ENCODE measurements around the gene PCDHGB1.
A peak's percentile ranks its signal among the peaks of the same experiment; 100 is the strongest.
"Not testable (repeated sequence)": the region's sequence is repeated elsewhere in the genome, so short reads cannot be mapped to it uniquely, and the experiment has no call there.

The PCDHGB1 gene

DNA sequence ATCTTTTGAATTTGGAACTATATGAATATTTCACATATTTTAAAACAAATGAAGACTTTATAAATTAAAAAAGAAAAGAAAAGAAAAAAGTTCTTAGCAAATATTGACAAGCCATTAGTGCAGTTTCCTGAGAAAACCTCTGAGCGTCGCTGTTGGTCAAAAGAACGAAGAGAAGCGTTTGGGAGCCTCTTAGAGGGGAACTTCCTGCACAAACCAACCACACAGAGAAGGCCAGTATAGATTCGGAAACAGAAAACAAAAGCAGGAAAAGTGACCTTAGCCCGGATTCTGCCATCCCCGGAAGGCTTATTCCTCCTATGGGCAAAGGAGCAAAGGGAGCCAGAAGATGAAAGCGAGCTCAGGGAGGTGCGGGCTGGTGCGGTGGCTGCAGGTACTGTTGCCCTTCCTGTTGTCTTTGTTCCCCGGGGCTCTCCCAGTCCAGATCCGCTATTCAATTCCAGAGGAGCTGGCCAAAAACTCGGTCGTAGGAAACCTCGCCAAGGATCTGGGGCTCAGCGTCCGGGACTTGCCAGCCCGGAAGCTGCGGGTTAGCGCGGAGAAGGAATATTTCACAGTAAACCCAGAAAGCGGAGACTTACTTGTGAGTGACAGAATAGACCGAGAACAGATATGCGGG, 10.0 kb downstream of the PCDHGB1 start, which contains the start of gene PCDHGB2:
TSS of gene PCDHGB2 (plus strand) at position 205 of the 637 bp plus-strand sequence. CDS start at position 347, 142 bp downstream.
- Mint-ChIP-seq H3K36me3 (ENCODE audit: low read depth) (peaks cover 6% of the 10 kb centered on the region), H3K27me3 (peaks cover 81% of the 10 kb centered on the region), H3K9me3 (peaks cover 69% of the 10 kb centered on the region), H3K4me1 (ENCODE audit: low read depth) (no peaks in the 10 kb centered on the region), H3K27ac (no peak within 1 kb of the TSS), H3K4me3 (peak within 1 kb of the TSS; percentile 48)
- intact Hi-C loops (cut with micrococcal nuclease), result no loop called here

- H3K4me3 Mint-ChIP-seq, result no peak overlapping the region
- intact Hi-C loops (cut with micrococcal nuclease), result no loop called here
- H3K9me3 Mint-ChIP-seq, result peaks cover 70% of the 10 kb centered on the region
- H3K4me1 Mint-ChIP-seq (ENCODE audit: low read depth), result no peaks in the 10 kb centered on the region
- peaks cover 81% of the 10 kb centered on the region for H3K27me3 Mint-ChIP-seq
- peaks cover 6% of the 10 kb centered on the region for H3K36me3 Mint-ChIP-seq (ENCODE audit: low read depth)
- no peak overlapping the region for H3K27ac Mint-ChIP-seq
Measured at GRCh38 chr5:141360685-141361084, 10.8 kb downstream of the PCDHGB1 start.

DNA sequence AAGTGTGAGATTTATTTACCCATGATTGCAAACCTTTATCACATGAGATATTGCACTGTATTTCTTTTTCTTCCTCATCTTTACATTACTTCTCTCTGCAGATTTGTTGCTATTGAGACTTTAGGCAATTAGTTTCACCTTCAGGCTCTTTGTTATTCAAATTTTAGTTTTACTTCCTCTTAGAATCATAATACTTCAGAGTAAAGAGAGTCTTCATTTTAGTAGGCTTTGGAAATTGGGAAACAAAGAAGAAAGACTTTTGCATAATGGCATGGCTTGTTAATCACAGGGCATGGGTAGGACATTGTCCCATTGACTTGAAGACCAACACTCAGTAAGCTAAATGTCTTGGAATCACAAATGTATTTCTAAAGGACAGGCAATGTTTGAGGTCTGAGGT, 12.8 kb downstream of the PCDHGB1 start:
- Mint-ChIP-seq H3K36me3 (ENCODE audit: low read depth) (peaks cover 6% of the 10 kb centered on the region), H3K27me3 (peaks cover 79% of the 10 kb centered on the region), H3K9me3 (peaks cover 67% of the 10 kb centered on the region), H3K4me1 (ENCODE audit: low read depth) (no peaks in the 10 kb centered on the region), H3K4me3 (no peak overlapping the region), H3K27ac (no peak overlapping the region)
- intact Hi-C loops (cut with micrococcal nuclease), result no loop called here

DNA sequence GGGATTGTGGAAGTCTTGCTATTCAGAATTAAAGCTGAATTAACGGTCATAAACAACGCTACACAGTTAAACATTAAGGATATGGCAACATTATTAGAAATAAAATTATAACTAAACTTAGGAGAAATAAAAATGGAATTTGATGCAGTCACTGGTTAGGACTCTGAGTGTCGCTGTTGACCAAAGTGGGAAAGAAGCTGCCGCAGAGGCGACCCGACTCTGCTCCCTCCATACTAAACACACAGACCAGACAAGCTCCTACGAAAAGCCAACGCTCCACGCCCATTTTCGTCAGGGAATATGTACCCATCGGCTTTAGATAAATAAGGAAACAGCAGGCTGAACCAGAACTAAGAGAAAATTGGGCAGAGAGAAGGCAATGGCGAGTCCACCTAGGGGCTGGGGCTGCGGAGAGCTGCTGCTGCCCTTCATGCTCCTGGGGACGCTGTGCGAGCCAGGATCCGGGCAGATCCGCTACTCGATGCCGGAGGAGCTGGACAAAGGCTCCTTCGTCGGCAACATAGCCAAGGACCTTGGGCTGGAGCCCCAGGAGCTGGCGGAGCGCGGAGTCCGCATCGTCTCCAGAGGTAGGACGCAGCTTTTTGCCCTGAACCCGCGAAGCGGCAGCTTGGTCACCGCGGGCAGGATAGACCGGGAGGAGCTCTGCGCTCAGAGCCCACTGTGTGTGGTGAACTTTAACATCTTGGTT, 14.2 kb downstream of the PCDHGB1 start, which contains the start of gene PCDHGA5:
TSS of gene PCDHGA5 (plus strand) at position 211 of the 709 bp plus-strand sequence. CDS start at position 380, 169 bp downstream.
- intact Hi-C loops (cut with micrococcal nuclease), result no loop called here
- Mint-ChIP-seq H3K36me3 (ENCODE audit: low read depth) (peaks cover 6% of the 10 kb centered on the region), H3K27ac (no peak within 1 kb of the TSS), H3K27me3 (peaks cover 76% of the 10 kb centered on the region), H3K4me1 (ENCODE audit: low read depth) (no peaks in the 10 kb centered on the region), H3K9me3 (peaks cover 67% of the 10 kb centered on the region), H3K4me3 (no peak within 1 kb of the TSS)

DNA sequence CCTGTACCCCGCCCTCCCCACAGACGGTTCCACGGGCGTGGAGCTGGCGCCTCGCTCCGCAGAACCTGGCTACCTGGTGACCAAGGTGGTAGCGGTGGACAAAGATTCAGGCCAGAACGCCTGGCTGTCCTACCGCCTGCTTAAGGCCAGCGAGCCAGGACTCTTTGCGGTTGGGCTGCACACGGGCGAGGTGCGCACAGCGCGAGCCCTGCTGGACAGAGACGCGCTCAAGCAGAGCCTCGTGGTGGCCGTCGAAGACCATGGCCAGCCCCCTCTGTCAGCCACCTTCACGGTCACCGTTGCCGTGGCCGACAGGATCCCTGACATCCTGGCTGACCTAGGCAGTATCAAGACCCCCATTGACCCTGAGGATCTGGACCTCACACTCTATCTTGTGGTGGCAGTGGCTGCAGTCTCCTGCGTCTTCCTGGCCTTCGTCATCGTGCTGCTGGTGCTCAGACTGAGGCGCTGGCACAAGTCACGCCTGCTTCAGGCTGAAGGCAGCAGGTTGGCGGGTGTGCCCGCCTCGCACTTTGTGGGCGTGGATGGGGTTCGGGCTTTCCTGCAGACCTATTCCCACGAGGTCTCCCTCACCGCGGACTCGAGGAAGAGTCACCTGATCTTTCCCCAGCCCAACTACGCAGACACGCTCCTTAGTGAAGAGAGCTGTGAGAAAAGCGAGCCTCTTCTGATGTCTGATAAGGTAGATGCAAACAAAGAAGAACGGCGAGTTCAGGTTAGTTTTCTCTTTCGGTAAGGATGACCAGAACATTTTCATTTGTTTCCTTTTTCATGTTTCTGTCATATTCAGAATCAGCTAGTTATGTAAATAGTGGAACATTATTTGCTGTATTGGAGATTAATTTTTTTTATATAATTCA, 16.4 kb downstream of the PCDHGB1 start:
- intact Hi-C loops (cut with micrococcal nuclease), result no loop called here
- Mint-ChIP-seq H3K4me1 (ENCODE audit: low read depth) (peaks cover 10% of the 10 kb centered on the region), H3K4me3 (no peak overlapping the region), H3K9me3 (peaks cover 63% of the 10 kb centered on the region), H3K27me3 (peaks cover 76% of the 10 kb centered on the region), H3K27ac (no peak overlapping the region), H3K36me3 (ENCODE audit: low read depth) (peaks cover 6% of the 10 kb centered on the region)

- Mint-ChIP-seq H3K4me1 (ENCODE audit: low read depth) (peaks cover 10% of the 10 kb centered on the region), H3K27me3 (peaks cover 71% of the 10 kb centered on the region), H3K27ac (peak within 1 kb of the TSS; percentile 54), H3K9me3 (peaks cover 65% of the 10 kb centered on the region), H3K36me3 (ENCODE audit: low read depth) (no peaks in the 10 kb centered on the region), H3K4me3 (peak within 1 kb of the TSS; percentile 75)
- intact Hi-C loops (cut with micrococcal nuclease), result no loop called here
Measured at GRCh38 chr5:141369994-141370848, 20.3 kb downstream of the PCDHGB1 start, which contains the start of gene PCDHGB3. Gene PCDHGB3 (plus strand): TSS chr5:141370242. CDS start chr5:141370395, 153 bp downstream.

- intact Hi-C loops (cut with micrococcal nuclease), result no loop called here
- Mint-ChIP-seq H3K9me3 (peaks cover 66% of the 10 kb centered on the region), H3K27ac (no peak overlapping the region), H3K27me3 (peaks cover 71% of the 10 kb centered on the region), H3K4me3 (no peak overlapping the region), H3K36me3 (ENCODE audit: low read depth) (peaks cover 5% of the 10 kb centered on the region), H3K4me1 (ENCODE audit: low read depth) (peaks cover 10% of the 10 kb centered on the region)
Measured at GRCh38 chr5:141371572-141372475, 21.9 kb downstream of the PCDHGB1 start.

- Mint-ChIP-seq H3K4me1 (ENCODE audit: low read depth) (peaks cover 10% of the 10 kb centered on the region), H3K9me3 (peaks cover 73% of the 10 kb centered on the region), H3K4me3 (no peak within 1 kb of the TSS), H3K27ac (no peak within 1 kb of the TSS), H3K27me3 (peaks cover 70% of the 10 kb centered on the region), H3K36me3 (ENCODE audit: low read depth) (peaks cover 5% of the 10 kb centered on the region)
- intact Hi-C loops (cut with micrococcal nuclease), result no loop called here
Measured at GRCh38 chr5:141373673-141374317, 23.9 kb downstream of the PCDHGB1 start, which contains the start of gene PCDHGA6. Gene PCDHGA6 (plus strand): TSS chr5:141373891. CDS start chr5:141374084, 193 bp downstream.

DNA sequence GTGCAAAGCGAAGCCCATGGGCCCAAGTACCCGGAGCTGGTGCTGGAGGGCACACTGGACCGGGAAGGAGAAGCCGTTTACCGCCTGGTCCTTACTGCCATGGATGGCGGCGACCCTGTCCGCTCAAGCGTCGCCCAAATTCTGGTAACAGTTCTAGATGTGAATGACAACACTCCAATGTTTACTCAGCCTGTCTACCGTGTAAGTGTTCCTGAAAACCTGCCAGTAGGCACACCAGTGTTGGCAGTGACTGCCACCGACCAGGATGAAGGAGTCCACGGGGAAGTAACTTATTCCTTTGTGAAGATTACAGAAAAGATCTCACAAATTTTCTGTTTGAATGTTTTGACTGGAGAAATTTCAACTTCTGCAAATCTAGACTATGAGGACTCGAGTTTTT, 24.7 kb downstream of the PCDHGB1 start:
- Mint-ChIP-seq H3K27me3 (peaks cover 66% of the 10 kb centered on the region), H3K9me3 (peaks cover 73% of the 10 kb centered on the region), H3K4me3 (no peak overlapping the region), H3K4me1 (ENCODE audit: low read depth) (peaks cover 10% of the 10 kb centered on the region), H3K27ac (no peak overlapping the region), H3K36me3 (ENCODE audit: low read depth) (peaks cover 5% of the 10 kb centered on the region)
- intact Hi-C loops (cut with micrococcal nuclease), result no loop called here

GRCh38 chr5:141375444-141376155, 25.7 kb downstream of the PCDHGB1 start:
- H3K27ac Mint-ChIP-seq; intact Hi-C loops (cut with micrococcal nuclease); H3K36me3 Mint-ChIP-seq (ENCODE audit: low read depth); H3K4me1 Mint-ChIP-seq (ENCODE audit: low read depth); H3K4me3 Mint-ChIP-seq: not testable (repeated sequence)
- Mint-ChIP-seq H3K9me3 (peaks cover 66% of the 10 kb centered on the region), H3K27me3 (peaks cover 63% of the 10 kb centered on the region)

- H3K36me3 Mint-ChIP-seq (ENCODE audit: low read depth), result no peaks in the 10 kb centered on the region
- peaks cover 22% of the 10 kb centered on the region for H3K9me3 Mint-ChIP-seq
- H3K4me3 Mint-ChIP-seq, result peak within 1 kb of the TSS; percentile 71
- no peak within 1 kb of the TSS for H3K27ac Mint-ChIP-seq
- intact Hi-C loops (cut with micrococcal nuclease), result no loop called here
- H3K4me1 Mint-ChIP-seq (ENCODE audit: low read depth), result no peaks in the 10 kb centered on the region
- H3K27me3 Mint-ChIP-seq, result peaks cover 62% of the 10 kb centered on the region
Measured at GRCh38 chr5:141382469-141383294, 32.8 kb downstream of the PCDHGB1 start, which contains the start of gene PCDHGA7. Gene PCDHGA7 (plus strand): TSS chr5:141382742. CDS start chr5:141382900, 158 bp downstream.

Data from dendritic cell treated with granulocyte-macrophage colony-stimulating factor and Interleukin-4, amounts not matched to agents 40 ng/mL and 50 ng/mL, for 4 days (primary cell).